ENCODE results near the gene SAMD14. TPM values are rescaled to one million over a fixed set of nuclear protein-coding genes. Genes with fewer than 3 reads are reported as not detected.

Gene SAMD14
- total RNA-seq, 1 donor from 2014 or later: 4.5 TPM

GRCh38 chr17:50113624-50114320 is 16.2 kb downstream of the SAMD14 start:
- no peak for DNase-seq (ENCODE audit: low read depth, low spot score)

DNA sequence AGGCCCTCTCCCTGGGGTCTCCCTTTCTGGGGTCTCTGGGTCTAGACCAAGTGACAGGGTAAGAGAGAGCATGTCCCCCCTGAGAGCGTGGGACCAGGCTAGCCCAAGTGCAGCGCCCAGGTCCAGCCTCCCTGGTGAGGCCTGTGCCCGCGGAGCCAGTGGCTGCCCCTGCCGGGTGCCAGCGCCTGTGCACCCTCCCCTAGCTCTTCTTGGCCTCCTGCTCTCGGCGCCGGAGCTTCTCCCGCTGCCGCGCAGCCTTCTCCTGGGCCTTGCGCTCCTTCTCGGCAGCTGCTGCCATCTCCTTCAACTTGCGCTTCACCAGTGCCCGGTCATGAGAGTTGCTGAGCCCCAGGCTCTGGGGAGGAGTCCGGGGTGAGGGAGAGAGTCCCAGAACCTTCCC is 17.3 kb downstream of the SAMD14 start:
- no peak for DNase-seq (ENCODE audit: low read depth, low spot score)

- no peak for DNase-seq (ENCODE audit: low read depth, low spot score)
These were observed 18.0 kb downstream of the SAMD14 start for GRCh38 chr17:50111673-50112655.

GRCh38 chr17:50110591-50111349 is 19.2 kb downstream of the SAMD14 start:
- no peak for DNase-seq (ENCODE audit: low read depth, low spot score)

DNA sequence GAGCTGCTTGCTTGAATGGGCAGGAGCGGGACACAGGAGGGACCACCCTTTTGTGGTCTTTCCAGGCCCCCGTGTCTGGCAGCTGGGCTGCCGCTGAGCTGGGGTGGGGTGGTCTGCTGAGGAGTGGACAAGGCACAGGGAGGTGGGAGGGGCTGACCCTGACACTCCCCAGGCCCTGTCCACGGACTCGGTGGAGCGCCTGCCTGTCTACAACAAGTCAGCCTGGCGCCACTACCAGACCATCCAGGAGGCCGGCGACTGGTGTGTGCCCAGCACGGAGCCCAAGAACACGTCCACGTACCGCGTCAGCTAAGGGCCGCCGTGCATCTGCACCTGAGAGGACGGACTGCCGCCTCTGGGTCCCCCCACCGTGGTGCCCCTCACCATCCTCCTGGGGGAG is 20.2 kb downstream of the SAMD14 start:
- no peak for DNase-seq (ENCODE audit: low read depth, low spot score)

GRCh38 chr17:50109207-50109606 is 20.8 kb downstream of the SAMD14 start:
- DNase-seq (ENCODE audit: low read depth, low spot score): no peak

GRCh38 chr17:50108556-50108955 is 21.4 kb downstream of the SAMD14 start:
- no peak for DNase-seq (ENCODE audit: low read depth, low spot score)

DNA sequence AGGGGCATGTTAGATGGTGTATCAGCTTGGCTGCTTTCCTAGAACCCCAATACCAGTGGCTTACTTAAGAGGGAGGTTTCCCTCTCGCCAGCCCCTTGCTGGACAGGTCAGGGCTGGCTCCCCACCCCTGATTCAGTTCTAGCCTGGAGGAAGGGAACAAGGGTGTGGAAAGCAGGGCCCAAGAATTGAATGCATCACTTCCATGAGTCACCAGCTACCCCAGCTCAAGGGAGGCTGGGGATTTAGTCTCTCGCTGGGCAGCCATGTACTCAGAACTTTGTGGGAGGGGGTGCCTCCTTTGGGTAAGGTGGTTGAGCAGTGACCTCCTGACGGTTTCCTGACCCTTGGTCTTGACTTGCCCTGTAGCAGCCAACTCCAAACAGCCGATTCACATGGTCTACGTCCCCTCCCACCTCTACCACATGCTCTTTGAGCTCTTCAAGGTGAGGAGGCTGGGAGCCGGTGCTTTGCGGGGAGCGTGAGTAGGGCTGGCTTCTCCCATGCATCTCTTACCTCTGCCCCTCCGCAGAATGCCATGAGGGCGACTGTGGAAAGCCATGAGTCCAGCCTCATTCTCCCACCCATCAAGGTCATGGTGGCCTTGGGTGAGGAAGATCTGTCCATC is 22.1 kb downstream of the SAMD14 start:
- no peak for DNase-seq (ENCODE audit: low read depth, low spot score)

DNA sequence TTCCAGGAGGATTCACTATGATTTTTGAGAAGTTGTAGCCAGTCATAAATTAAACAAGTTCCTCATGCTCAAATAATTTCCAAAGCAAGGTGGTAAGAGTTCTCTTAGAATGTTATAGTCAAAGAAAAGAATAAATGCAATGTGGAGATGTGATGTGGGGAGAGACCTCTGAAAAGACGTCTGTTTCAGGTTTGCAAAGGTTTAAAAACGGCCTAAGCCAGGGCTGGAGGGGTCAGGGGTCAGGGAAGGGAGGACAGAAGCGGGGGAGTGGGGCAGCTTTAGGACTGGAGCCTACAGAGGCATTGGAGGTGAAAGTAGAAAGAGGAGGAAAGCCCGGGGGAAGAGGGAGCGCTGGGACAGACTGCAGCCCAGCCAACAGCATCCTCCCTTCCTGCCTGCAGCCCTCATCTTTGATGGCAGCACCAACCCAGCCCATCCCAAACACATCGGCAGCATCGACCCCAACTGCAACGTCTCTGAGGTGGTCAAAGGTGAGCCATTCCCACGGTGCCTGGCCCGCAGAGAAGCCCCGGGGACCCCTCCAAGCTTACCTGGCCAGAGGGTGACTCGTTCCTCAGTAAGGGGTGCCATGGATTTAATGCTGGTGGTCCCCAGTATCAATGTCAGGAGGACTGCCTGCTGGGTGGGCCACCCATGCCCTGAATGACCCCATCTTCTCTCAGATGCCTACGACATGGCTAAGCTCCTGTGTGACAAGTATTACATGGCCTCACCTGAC is 23.4 kb downstream of the SAMD14 start:
- DNase-seq (ENCODE audit: low read depth, low spot score): no peak

DNA sequence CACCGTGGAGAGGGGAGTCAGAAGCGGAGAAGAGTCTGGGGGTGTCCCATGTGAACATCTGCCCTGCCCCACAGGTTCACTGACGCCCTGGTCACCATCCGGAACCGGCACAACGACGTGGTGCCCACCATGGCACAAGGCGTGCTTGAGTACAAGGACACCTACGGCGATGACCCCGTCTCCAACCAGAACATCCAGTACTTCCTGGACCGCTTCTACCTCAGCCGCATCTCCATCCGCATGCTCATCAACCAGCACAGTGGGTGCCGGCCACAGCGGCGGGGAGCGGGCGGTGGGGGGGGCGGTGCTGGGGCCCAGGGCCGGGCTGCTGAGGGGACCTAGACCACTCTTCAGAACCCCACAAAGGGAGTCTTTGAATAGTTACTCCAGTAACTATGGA is 24.1 kb downstream of the SAMD14 start:
- DNase-seq (ENCODE audit: low read depth, low spot score): no peak

DNA sequence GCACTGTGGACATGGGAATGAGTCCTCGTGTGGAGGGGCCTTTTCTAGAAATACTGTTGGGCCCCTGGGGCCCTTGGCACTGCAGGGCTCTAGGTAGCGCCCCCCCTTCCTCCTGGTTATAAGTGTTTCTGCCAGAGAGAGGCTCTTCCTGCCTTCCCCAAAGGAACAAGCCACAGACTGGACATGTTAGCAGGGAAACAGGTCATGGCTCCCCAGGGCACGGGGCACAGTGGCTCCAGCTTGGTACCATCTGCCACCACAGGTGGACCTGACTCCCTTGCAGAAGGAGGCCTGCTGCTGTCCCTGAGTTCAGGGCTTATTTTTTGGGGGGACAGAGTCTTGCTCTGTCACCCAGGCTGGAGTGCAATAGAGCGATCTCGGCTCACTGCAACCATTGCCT is 26.0 kb downstream of the SAMD14 start:
- no peak for DNase-seq (ENCODE audit: low read depth, low spot score)

DNA sequence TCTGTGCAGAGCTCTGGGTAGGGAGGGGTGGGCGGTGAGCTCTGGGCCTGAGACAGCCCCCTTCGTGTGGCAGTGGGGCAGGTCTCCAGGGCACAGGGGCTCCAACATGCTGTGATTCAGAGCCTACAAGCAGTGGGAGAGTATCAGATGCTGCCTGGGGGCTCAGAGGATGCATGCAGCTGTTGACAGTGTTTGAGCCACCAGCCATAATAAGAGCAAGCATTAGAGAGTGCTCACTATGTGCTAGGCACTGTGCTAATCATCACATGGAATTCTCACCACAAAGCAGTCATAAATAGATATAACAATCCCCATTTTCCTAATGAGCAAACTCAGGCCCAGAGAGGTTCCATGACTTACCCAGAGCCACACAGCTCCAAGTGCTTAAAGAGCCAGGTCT is 26.7 kb downstream of the SAMD14 start:
- no peak for DNase-seq (ENCODE audit: low read depth, low spot score)

DNA sequence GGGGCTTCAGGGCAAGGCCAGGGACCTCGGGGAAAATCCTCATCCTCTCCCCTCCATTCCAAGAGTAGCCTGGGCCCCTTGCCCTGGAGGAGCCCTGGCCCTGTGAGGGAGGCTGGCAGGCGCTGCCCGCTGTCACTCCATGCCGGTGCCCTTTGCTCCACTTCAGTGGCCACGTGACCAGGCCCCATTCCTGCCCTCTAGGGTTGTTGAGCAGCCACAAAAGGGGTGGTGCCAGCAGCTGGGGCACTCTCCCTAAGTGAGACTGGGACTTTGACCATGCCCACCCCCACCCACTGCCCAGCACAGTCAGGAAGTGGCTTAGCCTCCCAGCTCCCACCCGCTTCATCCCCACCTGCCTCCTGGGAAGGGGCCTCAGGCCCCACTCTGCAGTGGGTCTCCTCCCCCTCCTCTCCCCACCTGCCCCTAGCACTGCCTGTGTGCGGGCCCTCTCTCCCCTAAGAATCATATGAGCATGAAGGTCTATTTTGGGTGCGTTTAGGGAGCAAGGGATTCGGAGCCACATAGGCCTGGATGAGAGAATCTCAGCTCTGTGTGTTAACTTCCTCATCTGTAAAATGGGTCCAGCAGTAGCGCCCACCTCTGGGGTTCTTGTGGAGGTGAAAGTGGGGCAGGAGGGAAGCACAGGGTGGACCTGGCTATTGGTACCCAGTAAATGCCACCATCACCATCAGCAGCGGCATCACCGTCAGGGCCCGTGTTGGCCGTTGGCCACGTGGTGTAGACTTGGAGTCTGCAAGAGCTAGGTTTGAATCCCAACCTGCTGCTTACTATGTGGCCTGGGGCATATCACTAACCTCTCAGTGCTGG is 27.6 kb downstream of the SAMD14 start:
- no peak for DNase-seq (ENCODE audit: low read depth, low spot score)

GRCh38 chr17:50101346-50102163 is 28.4 kb downstream of the SAMD14 start:
- no peak for DNase-seq (ENCODE audit: low read depth, low spot score)

DNA sequence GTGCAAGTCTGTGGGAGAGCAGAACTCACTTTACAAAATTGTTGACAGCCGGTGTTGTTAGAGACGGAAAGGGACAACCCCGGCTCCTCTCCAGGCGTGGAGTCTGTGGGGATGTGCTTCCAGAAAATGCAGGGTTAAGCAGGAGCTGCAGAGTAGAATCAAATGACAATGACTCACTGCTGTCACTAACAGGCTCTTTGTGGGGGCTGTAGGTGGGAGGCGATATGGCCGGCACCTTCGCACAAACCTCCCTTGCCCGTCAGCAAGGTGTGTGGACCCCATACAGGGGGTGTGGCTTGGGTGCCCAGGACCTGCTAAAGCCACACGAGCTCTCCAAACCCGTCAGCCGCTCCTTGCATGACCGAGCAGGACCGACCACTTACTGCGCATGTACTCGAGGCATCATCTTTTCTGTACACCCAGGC is 29.0 kb downstream of the SAMD14 start:
- no peak for DNase-seq (ENCODE audit: low read depth, low spot score)

DNA sequence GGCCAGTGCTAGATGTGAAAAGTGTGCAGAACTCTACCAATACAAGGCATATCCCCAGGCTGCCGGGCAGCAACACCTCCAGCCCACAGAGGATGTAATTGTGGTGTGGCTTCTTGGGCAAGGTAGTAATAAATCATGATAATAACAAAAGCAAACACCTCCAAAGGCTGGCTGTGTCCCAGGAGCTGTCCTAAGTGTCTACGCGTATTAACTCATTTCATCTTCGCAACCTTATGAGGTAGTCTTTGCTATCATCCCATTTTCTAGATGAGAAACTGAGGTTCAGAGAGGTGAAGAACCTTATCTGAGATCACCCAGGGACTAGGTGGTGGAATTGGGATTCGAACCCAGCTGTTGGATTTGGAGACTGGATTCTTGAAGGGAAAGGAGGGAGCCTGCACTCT is 29.5 kb downstream of the SAMD14 start:
- DNase-seq (ENCODE audit: low read depth, low spot score): no peak

DNA sequence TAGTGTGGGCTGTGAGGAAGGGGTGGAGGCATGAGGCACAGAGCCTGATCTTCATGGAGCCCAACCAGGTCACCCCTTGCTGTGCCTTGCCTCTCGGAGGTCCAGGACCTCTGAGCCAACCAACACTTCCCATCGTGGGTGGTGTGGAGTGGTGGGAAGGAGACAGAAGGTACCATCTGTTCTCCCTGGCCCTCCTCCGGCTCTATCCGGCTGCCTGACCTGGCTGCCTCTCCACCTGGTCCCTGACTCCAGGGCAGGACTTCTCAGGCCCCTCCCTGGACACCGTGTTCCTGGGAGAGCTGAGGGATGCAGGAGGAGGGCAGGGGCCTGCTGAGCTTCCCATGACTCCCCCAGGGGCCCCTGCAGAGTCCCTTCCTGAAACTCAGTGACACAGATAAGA is 31.0 kb downstream of the SAMD14 start:
- DNase-seq (ENCODE audit: low read depth, low spot score): no peak

- no peak for DNase-seq (ENCODE audit: low read depth, low spot score)
These were observed 31.4 kb downstream of the SAMD14 start for GRCh38 chr17:50098583-50098982.

GRCh38 chr17:50097926-50098325 is 32.0 kb downstream of the SAMD14 start:
- DNase-seq (ENCODE audit: low read depth, low spot score): no peak

Data from pulmonary artery endothelial cell (primary cell).